HFF-Myc (cell line): ENCODE results near the gene INHA.

Source experiments
- DNase-seq: peaks from one replicate; pipeline ENCODE4 v3.0.0-alpha.2; 2011; ENCODE audit warnings: low read depth; ENCODE audit errors: extremely low read depth
- H3K4me3 ChIP-seq: replicated peaks from 2 replicates; pipeline ENCODE4 v1.5.1; 2011; ENCODE audit warnings: low read depth, mild to moderate bottlenecking, control low read depth, low read length
- CTCF ChIP-seq: IDR thresholded peaks from 2 replicates; pipeline ENCODE4 v1.5.1; 2012; ENCODE audit warnings: mild to moderate bottlenecking, low read depth, low read length, control low read depth; ENCODE audit errors: missing control alignments

The INHA gene

GRCh38 chr2:219575566-219576504 is 3.7 kb downstream of the INHA start:
- no peak for DNase-seq
- no peak for TF ChIP-seq CTCF
- no peak overlapping the region for H3K4me3 ChIP-seq

- no peak overlapping the region for H3K4me3 ChIP-seq
- DNase-seq = no peak
- TF ChIP-seq CTCF = no peak
Observed at GRCh38 chr2:219576505-219577388, 4.6 kb downstream of the INHA start.

- no peak for DNase-seq
- no peak for TF ChIP-seq CTCF
- no peak overlapping the region for H3K4me3 ChIP-seq
Observed at GRCh38 chr2:219578811-219579613, 6.9 kb downstream of the INHA start.

GRCh38 chr2:219581346-219581745 is 9.2 kb downstream of the INHA start:
- no peak for DNase-seq
- no peak overlapping the region for H3K4me3 ChIP-seq
- TF ChIP-seq CTCF = no peak

- no peak for TF ChIP-seq CTCF
- no peak for DNase-seq
- H3K4me3 ChIP-seq = no peak overlapping the region
Observed at GRCh38 chr2:219591091-219591490, 19.0 kb downstream of the INHA start.

GRCh38 chr2:219592736-219593135 is 20.6 kb downstream of the INHA start:
- TF ChIP-seq CTCF = no peak
- no peak overlapping the region for H3K4me3 ChIP-seq
- no peak for DNase-seq
